Stimulated activated CD4-positive, alpha-beta T cell treated with anti-CD3 and anti-CD28 coated beads, Interleukin-1b, Interleukin-23, amount 100 ng/mL, for 1 hour (primary cell): ENCODE results near the gene CLEC3B.
"Not testable (repeated sequence)": the region's sequence is repeated elsewhere in the genome, so short reads cannot be mapped to it uniquely, and the experiment has no call there.

ENCODE experiments used
- DNase-seq, 2 donors: peaks; one replicate each; pipeline ENCODE4 v3.0.0-alpha.2; 2020; ENCODE audit warnings: low read depth in 2 of 2

The CLEC3B gene

DNA sequence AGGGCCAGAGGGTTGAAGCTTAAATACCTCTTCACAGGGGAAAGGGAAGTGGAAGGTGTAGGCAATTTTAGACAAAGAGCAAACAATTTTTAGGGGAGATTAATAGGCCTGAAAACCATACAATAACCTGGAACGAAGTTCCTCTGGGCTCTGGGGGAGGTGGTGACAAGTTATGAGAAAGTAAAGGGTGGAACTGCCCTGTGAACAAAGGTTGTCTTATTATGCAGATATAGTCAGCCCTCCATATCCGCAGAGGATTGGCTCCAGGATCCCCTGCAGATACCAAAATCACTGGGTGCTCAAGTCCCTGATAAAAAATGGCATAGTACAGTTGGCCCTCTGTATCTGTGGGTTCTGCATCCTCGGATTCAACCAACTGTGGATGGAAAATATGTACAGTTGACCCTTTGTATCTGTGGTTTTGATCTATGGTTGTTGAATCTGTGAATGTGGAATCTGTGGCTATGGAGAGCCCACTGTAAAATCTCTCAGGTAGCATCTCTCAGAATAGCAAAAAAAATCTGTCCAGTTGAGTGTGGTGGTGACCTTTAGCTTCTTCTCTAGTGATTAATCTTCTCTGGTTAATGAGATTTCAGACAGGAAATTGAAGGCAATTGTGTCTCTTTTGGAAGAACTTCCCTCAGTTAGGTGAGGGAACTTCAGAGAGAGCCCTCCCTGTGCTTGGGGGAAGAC lies 40.2 kb downstream of the CLEC3B start:
- DNase-seq, result no peak

DNA sequence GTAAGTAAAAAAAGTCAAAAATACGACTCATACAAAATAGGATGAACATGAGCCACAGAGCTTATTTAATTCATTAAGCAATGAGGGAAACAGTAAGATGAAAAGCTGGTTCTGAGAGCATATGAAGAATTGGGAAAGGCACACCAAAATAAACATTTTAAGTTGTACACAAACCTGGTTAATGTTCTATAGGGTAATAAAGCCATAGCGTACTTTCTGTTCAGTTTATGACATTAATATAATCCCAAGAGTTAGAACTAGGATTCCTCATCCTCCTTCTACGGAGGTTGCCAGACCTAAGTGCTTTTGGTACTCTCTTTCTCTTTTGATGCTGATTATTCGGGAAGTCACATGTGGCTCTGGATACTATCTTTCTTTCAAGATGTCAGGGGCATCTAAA lies 41.4 kb downstream of the CLEC3B start:
- DNase-seq, result no peak

- no peak for DNase-seq
Measured at GRCh38 chr3:45067941-45068340, 41.8 kb downstream of the CLEC3B start.

GRCh38 chr3:45071075-45071474 lies 45.0 kb downstream of the CLEC3B start:
- no peak for DNase-seq

DNA sequence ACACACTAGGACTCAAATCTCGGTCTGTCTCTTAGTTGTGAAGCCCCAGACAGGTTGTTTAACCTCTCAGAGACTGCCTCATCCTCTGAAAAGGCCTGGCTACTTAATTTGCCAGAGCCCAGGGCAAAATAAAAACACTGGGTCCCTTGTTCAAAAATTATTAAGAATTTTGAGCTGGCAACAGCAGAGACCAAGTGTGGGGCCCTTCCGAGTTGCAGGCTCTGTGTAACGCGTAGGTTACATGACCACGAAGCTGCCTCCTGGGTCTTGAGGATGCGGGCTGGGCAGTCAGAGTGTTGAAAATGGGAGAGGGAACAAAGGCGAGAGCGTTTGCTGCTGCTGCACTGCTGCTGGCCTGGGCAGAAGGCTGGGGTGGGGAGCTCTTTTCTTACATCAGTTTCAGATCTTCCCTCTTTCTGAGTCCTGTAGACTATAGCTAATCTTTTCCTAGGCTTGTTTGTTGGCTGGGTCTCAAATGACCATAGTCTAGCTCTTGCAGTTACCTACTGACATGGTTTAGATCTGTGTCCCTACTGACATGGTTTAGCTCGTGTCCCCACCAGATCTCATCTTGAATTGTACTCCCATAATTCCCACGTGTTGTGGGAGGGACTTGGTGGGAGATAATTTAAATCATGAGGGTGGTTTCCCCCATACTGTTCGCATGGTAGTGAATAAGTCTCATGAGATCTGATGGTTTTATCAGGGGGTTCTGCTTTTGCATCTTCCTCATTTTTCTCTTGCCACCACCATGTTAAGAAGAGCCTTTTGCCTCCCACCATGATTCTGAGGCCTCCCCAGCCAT lies 49.9 kb downstream of the CLEC3B start:
- DNase-seq, result no peak

DNA sequence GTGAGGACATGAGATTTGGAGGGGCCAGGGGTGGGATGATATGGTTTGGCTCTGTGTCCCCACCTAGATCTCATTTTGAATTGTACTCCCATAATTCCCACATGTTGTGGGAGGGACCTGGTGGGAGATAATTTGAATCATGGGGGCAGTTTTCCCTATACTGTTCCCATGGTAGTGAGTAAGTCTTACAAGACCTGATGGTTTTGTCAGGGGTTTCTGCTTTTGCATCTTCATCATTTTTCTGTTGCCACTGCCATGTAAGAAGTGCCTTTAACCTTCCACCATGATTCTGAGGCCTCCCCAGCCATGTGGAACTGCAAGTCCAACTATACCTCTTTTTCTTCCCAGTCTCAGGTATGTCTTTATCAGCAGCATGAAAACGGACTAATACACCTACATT lies 52.2 kb downstream of the CLEC3B start:
- DNase-seq, result not testable (repeated sequence)

- DNase-seq, result no peak
Measured at GRCh38 chr3:45078910-45079522, 52.9 kb downstream of the CLEC3B start.

- no peak for DNase-seq
Measured at GRCh38 chr3:45079715-45080114, 53.6 kb downstream of the CLEC3B start.

DNA sequence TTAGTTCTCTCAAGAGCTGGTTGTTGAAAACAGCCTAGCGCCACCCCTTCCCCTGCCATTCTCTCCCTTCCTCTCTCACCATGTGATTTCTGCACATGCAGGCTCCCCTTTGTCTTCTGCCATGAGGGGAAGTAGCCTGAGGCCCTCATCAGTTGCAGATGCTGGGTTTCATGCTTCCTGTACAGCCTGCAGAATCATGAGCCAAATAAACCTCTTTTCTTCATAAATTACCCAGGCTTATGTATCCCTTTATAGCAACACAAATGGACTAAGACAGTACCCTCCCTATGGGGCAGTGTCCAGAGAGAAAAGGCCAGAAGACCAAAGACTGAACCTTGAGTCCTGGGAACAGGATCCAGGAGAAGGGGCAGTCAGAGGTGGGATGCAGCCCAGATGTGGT lies 54.7 kb downstream of the CLEC3B start:
- DNase-seq, result no peak

DNA sequence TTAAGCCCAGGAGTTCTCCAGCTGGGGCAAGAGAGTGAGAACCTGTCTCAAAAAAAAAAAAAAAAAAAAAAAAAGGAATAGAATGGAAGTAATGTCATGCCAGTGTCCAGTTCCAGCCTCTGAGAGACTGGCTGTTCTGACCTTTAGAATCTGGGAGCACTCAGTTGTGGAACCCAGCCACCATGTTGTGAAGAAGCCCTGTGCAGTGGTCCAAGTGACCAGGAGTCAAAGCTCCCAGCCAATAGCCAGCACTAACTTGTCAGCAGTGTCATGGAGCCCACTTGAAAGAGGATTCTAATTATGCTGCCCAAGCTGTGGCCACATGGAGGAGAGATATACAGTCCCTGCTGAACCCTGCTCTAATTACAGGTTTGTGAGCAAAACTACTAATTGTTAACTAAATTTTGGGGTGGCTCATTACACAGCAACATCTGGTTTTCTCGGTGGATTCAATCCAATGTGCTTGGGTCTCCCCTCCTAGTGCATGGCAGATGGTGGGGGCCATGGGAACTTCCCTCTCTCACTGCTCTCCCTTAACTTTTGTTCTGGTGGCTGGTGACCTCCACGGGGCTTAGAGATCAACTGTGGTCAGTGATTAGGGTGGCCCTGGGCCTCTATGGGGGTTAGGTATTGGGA lies 55.5 kb downstream of the CLEC3B start:
- DNase-seq, result no peak

GRCh38 chr3:45082142-45082538 lies 56.0 kb downstream of the CLEC3B start:
- no peak for DNase-seq

DNA sequence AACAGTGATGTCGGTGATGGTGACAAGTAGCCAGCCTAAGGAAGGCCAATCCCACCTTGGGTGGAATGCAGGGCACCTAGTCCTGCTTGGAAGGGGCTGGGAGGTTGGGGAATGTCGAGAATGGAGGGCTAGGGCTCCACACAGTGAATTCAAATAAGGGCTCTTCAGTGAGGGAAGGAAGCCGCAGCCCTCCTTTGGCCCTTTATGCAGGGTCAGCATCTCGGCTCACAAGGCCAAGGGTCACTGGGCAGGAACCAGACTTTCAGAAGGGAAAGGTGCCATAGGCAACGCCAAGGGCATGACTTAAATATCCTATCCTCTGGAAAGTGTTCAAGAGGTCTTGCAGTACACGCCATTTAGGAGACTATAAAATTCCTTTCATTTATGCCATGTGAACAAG lies 56.9 kb downstream of the CLEC3B start:
- DNase-seq, result no peak

- DNase-seq, result no peak
Measured at GRCh38 chr3:45084361-45084760, 58.3 kb downstream of the CLEC3B start.

GRCh38 chr3:45084820-45085816 lies 59.0 kb downstream of the CLEC3B start:
- no peak for DNase-seq
